H1 (cell line): ENCODE data around the gene ZNF530. TPM values are rescaled to one million over a fixed set of nuclear protein-coding genes. Genes with fewer than 3 reads are reported as not detected.

ENCODE experiments used
- CBX5 ChIP-seq: fragments of 300-800, 300-1000 bp; sonication (generic); IDR thresholded peaks from 2 replicates; pipeline ENCODE4 v1.7.1; 2016; ENCODE audit warnings: antibody characterized with exemption, low read length, low read depth
- CTBP2 ChIP-seq: IDR thresholded peaks from 2 replicates; pipeline ENCODE4 v1.7.0; 2011; ENCODE audit warnings: borderline replicate concordance, mild to moderate bottlenecking, moderate library complexity, mixed read lengths, low read length; ENCODE audit not compliant: insufficient read depth, insufficient read length
- USF2 ChIP-seq: IDR thresholded peaks from 2 replicates; pipeline ENCODE4 v1.6.1; 2011; ENCODE audit warnings: low read length, improper control_type of control experiment
- polyA plus RNA-seq, 7 experiments: library from polyadenylated mRNA; depleted of rRNA in 3 of 7; stranded (reverse) in 5 of 7; unstranded in 2 of 7; fragments of >200 nt in 5 of 7; fragments of 200-250 nt in 2 of 7; gene quantifications; 1 replicate in 5 of 7; 2 replicates in 1 of 7; 4 replicates in 1 of 7; pipeline versions ENCODE4 v1.2.1 to v1.2.3, GENCODE V29; 2011 to 2013; ENCODE audit warnings: missing spikeins in 2 of 7, mixed read lengths in 2 of 7
- total RNA-seq: library from RNA; stranded (reverse); fragmentation: NEBNext Ultra II Directional; extraction: Animal tissue kit (Norgen Biotek cat#: 25700); gene quantifications from 2 replicates; pipeline ENCODE4 v1.2.1, GENCODE V29; 2021

ZNF530 gene
- total and polyA plus RNA-seq, 2 of the 8 experiments (the other 6 are each of a cell fraction or from before 2014, with no cell fraction given), result 4.2 to 9.3 TPM

GRCh38 chr19:57623091-57623490 lies 23.4 kb downstream of the ZNF530 start (continued):
- TF ChIP-seq CTBP2 (no peak), USF2 (no peak), CBX5 (no peak)
